GM10266 (cell line): ENCODE data around the gene ZNF783.
"Not testable (repeated sequence)": the region's sequence is repeated elsewhere in the genome, so short reads cannot be mapped to it uniquely, and the experiment has no call there.

ENCODE experiments used
- DNase-seq: peaks from one replicate; pipeline ENCODE4 v3.0.0; 2012; ENCODE audit errors: extremely low spot score
- CTCF ChIP-seq: IDR thresholded peaks from 2 replicates; pipeline ENCODE4 v1.5.1; 2012; ENCODE audit warnings: mild to moderate bottlenecking, low read depth; ENCODE audit not compliant: control insufficient read depth, insufficient read depth; ENCODE audit errors: missing control alignments

ZNF783 gene

GRCh38 chr7:149316606-149317005 is 54.6 kb downstream of the ZNF783 start:
- TF ChIP-seq CTCF: no peak

GRCh38 chr7:149317496-149317895 is 55.5 kb downstream of the ZNF783 start:
- DNase-seq: no peak
- no peak for TF ChIP-seq CTCF

More at GRCh38 chr7:149316606-149317005, 54.6 kb downstream of the ZNF783 start:
- no peak for DNase-seq

DNA sequence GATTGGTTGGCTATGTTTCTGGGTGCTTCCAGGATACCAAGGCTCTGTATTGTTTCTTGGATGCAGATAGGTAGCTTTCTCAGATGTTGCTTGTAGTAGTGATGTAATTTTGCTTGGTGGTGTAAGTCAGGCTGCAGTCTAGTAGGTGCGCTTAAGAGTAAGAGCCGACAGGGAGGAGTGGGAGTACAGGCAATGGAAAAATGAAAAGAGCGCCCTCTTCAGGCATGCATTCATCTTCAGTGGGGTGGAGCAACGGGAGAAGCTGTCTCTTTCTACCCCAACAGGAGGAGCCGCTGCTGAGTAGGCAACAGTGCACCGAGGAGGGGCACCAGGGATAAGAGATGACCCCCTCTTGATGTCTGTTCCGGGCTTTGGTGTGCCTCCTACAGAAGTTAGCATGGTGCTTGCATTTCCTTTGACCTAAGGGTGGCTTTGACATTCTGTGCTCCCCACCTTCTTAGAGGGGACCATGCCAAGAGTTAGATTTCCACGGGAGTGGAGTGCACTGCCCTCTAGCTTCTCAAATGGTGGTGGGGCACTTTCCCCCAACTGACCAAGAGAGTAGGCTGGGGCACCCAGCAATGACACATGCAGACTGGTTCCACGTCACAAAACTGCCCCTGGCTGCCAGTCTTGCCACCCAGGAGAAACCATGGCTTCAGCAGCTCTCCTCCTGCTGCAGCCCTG is 56.1 kb downstream of the ZNF783 start:
- TF ChIP-seq CTCF: no peak
- no peak for DNase-seq

GRCh38 chr7:149319376-149319775 is 57.4 kb downstream of the ZNF783 start:
- no peak for DNase-seq
- no peak for TF ChIP-seq CTCF

DNA sequence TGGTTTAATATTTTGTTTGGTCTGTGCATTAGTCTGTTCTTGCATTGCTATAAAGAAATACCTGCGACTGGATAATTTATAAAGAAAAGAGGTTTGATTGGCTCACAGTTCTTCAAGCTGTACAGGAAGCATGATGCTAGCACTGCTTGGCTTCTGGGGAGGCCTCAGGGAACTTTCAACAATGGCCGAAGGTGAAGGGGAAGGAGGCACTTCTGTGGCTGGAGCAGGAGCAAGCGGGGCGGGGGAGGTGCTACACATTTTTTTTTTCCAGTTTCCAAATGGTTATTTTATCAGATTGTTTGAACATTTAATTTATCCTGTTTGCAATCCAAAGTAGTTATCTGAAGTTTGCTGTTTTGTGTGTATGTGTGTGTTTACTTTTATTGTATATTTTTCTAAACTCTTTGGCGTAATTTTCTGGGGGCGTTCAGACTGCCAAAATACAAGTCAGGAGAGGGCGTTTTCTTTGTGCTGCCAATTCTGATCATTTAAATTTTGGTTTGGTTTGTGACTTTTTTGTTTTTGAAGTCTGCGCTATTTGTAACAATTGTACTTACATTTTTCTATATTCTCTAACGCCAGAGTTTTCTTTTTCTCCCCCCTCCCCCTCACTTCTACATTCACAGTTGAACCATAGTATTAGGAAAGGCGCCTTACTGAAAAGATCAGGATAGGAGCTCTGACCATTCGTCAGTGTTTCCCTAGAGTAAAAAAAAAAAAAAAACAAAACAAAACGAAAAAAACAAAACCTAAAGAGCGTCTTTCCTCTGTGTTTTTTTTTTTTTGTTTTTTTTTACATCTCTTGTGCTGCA is 58.5 kb downstream of the ZNF783 start:
- TF ChIP-seq CTCF: no peak

GRCh38 chr7:149321125-149321905 is 59.3 kb downstream of the ZNF783 start:
- not testable (repeated sequence) for DNase-seq

More for the DNA sequence above, 58.5 kb downstream of the ZNF783 start:
- no peak for DNase-seq

GRCh38 chr7:149321978-149322541 is 60.1 kb downstream of the ZNF783 start:
- DNase-seq: peak; percentile 34
- TF ChIP-seq CTCF: no peak
